Measurements from ENCODE around the gene PCNT. TPM values are rescaled to one million over a fixed set of nuclear protein-coding genes. Genes with fewer than 3 reads are reported as not detected.

The PCNT gene
- total and polyA plus RNA-seq, 2 of the 4 experiments (the other 2 are of a cell fraction): 10.0 to 19.4 TPM

DNA sequence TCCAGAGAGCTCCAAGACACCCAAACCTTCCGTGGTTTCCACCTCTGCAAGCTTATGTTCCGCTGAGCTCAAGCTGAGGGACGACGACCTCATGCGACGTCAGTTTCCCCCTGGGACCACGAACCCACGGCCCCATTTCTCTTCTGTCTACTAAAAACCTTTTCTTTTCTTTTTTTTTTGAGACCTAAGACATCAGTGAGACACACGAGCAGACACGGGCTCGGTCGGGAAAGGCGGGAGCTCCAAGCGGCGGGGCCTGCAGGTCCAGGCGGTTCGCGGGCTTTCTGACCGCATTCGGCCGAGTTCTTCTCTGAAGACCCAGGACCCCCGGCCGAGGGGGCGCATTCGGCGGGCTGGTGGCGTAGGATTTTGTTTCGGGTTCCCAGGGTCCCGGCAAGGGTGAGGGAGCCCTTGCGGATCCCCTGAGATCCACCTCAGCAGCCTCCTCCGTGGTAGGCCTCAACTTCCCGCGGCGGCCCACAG, 688 bp upstream of the PCNT start:
- 1% methylated on average over 26 of the region's 34 CpGs; no CpG with 5 or more reads in 1 of the 2 experiments for WGBS, 2 experiments (ENCODE audit: extremely low coverage in 2 of 2, insufficient read length in 1 of 2)
- peak overlapping the region; percentile 93 for H2AFZ ChIP-seq (replicated peaks; ENCODE audit: low read length, poor library complexity)
- peak overlapping the region; percentile 57 for H2AK5ac ChIP-seq (ENCODE audit: low read depth, low read length)
- H3K56ac ChIP-seq (ENCODE audit: extremely low read depth, insufficient read depth, low read length): peak overlapping the region; percentile 69
- intact Hi-C loops (cut with micrococcal nuclease) (loop anchor here (10.0 kb wide), 1 partner anchor 348 kb away; no protein-coding TSS in a partner anchor), dilution Hi-C loops (cut with HindIII; ENCODE audit: low sequenced_read_pairs, unreplicated experiment) (no loop called here), in situ Hi-C loops (cut with MboI; ENCODE audit: low sequenced_read_pairs) (no loop called here)
- ATAC-seq (ENCODE audit: low read depth) (no peak), DNase-seq (no peak)
- peak overlapping the region; percentile 77 for H3K23ac ChIP-seq (ENCODE audit: low read depth, low read length)
- no peak overlapping the region for H2BK20ac ChIP-seq (ENCODE audit: low read depth, low read length)
- 0 out of 2 replicates have a peak overlapping the region, but pooled peaks have one; percentile 50 for H3K14ac ChIP-seq (replicated peaks; ENCODE audit: low read depth, low read length)
- H3K4me1 ChIP-seq (ENCODE audit: control insufficient read depth, insufficient read depth, low read length): peaks cover 11% of the 10 kb centered on the region
- peak overlapping the region; percentile 54 for H3K9ac ChIP-seq (ENCODE audit: low read depth, low read length)
- ChIA-PET CTCF (no interaction called here), POLR2A (ENCODE audit: unreplicated experiment) (no interaction called here)
- H3K4me2 ChIP-seq (ENCODE audit: low read depth, low read length): peak overlapping the region; percentile 63
- no TSS peak for BruUV-seq (replicated peaks)
- H3K79me1 ChIP-seq (ENCODE audit: low read depth in 1 of 2, low read length in 2 of 2): peaks cover 25 to 61% of the 10 kb centered on the region in 2 experiments
- H2BK5ac ChIP-seq (ENCODE audit: low read depth, low read length, poor library complexity, severe bottlenecking): peak overlapping the region; percentile 44
- H3K4ac ChIP-seq (ENCODE audit: low read depth, low read length): peak overlapping the region; percentile 80
- H3K9me3 ChIP-seq (ENCODE audit: control insufficient read depth, insufficient read depth, low read length): no peaks in the 10 kb centered on the region
- no peak overlapping the region for H2BK120ac ChIP-seq (ENCODE audit: low read depth, low read length)
- H3K27me3 ChIP-seq (ENCODE audit: control insufficient read depth, insufficient read depth, low read length): no peaks in the 10 kb centered on the region
- H4K5ac ChIP-seq (ENCODE audit: low read depth, low read length): peak overlapping the region; percentile 19; the same call in 1 of the 2 replicates
- TF ChIP-seq RCOR1 (IDR thresholded peaks at IDR 0.05; ENCODE audit: insufficient replicate concordance, low read length): no peak
- no peak for TF ChIP-seq SMC3 (IDR thresholded peaks at IDR 0.05; ENCODE audit: low read depth, low read length)
- no peak for TF ChIP-seq RFX5 (IDR thresholded peaks at IDR 0.05; ENCODE audit: low read depth, low read length)
- no peak for TF ChIP-seq BHLHE40 (IDR thresholded peaks at IDR 0.05; ENCODE audit: low read depth, low read length)
- no peak for TF ChIP-seq FOS (IDR thresholded peaks at IDR 0.05; ENCODE audit: low read depth, low read length)
- no peak for TF ChIP-seq NFE2L2 (IDR thresholded peaks at IDR 0.05; ENCODE audit: low read depth, low read length)
- no peak for TF ChIP-seq POLR2A (IDR thresholded peaks at IDR 0.05; ENCODE audit: low read depth, low read length)
- no peak for TF ChIP-seq MAFK (IDR thresholded peaks at IDR 0.05; ENCODE audit: low read depth, low read length)
- no peak for TF ChIP-seq USF2 (IDR thresholded peaks at IDR 0.05; ENCODE audit: low read depth, low read length)
- TF ChIP-seq MAZ (IDR thresholded peaks at IDR 0.05; ENCODE audit: borderline replicate concordance, low read depth, low read length): no peak
- TF ChIP-seq MXI1 (IDR thresholded peaks at IDR 0.05; ENCODE audit: borderline replicate concordance, low read depth, low read length): no peak
- TF ChIP-seq CEBPB (IDR thresholded peaks at IDR 0.05; ENCODE audit: low read depth, low read length): no peak
- H2BK15ac ChIP-seq (ENCODE audit: low read depth, low read length): no peak overlapping the region
- peaks cover 2% of the 10 kb centered on the region for H3K36me3 ChIP-seq (ENCODE audit: control insufficient read depth, insufficient read depth, low read length)
- peak overlapping the region; percentile 97 for H2AK9ac ChIP-seq (replicated peaks; ENCODE audit: low read depth, low read length, poor library complexity)
- H3K18ac ChIP-seq (ENCODE audit: low read depth, low read length): no peak overlapping the region
- H4K20me1 ChIP-seq (ENCODE audit: insufficient read depth, low read length): peaks cover 13% of the 10 kb centered on the region
- H4K91ac ChIP-seq (ENCODE audit: insufficient read depth, low read depth, low read length): peak overlapping the region; percentile 53
- H3K9me1 ChIP-seq (ENCODE audit: insufficient read depth, low read length): peaks cover 10% of the 10 kb centered on the region; the same call in 1 of the 2 replicates
- H3K4me3 ChIP-seq (ENCODE audit: insufficient read depth, low read depth, low read length): peak overlapping the region; percentile 73
- peak overlapping the region; percentile 59; the same call in 1 of the 2 replicates for H3K27ac ChIP-seq (ENCODE audit: insufficient read depth, low read length)
- H4K8ac ChIP-seq (ENCODE audit: low read depth in 2 of 2, low read length in 2 of 2): peak overlapping the region; percentile 57 to 78; a peak in 3 of 4 replicates
